GM19372 (cell line): Measurements from ENCODE around the gene TCF20.

Source experiments
- ATAC-seq: cut with Tn5 transposase; IDR thresholded peaks from one replicate; pipeline ENCODE4 v1.9.1; 2021; ENCODE audit warnings: mild to moderate bottlenecking, low read depth, moderate library complexity; ENCODE audit not compliant: unreplicated experiment

TCF20 gene

DNA sequence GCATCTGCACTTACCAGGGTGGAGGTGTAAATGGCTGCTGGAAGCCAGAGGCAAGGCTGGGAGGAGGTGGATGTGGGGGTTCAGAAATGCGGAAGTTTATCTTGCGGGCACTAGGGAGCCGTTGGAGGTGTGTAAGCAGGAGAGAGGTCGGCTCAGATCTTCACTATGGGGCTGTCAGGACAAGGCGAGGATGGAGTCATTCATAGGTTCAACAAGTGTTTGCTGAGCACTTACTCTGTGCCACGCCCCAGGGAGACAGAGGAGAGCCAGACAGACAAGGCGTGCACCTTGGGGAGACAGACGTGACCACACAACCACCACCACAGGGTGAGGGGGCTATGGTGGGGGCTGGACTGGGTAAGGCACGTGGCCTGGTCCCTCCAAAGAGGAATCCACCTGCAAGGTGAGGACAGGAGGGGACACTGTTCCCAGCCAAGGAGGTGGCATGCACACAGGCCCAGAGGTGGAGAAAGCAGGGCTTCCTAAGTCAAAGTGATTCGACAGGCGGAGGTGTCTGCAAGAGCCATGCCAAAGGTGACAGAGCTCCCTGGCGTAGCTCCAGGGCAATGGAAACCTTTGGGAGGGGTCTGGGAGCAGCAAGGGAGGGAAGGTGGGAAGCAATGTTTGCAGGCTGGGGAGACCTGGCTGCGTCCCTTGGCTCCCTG, 30.8 kb upstream of the TCF20 start:
- no peak for ATAC-seq

- ATAC-seq, result no peak
Measured at GRCh38 chr22:42300259-42301076, 30.0 kb upstream of the TCF20 start.

DNA sequence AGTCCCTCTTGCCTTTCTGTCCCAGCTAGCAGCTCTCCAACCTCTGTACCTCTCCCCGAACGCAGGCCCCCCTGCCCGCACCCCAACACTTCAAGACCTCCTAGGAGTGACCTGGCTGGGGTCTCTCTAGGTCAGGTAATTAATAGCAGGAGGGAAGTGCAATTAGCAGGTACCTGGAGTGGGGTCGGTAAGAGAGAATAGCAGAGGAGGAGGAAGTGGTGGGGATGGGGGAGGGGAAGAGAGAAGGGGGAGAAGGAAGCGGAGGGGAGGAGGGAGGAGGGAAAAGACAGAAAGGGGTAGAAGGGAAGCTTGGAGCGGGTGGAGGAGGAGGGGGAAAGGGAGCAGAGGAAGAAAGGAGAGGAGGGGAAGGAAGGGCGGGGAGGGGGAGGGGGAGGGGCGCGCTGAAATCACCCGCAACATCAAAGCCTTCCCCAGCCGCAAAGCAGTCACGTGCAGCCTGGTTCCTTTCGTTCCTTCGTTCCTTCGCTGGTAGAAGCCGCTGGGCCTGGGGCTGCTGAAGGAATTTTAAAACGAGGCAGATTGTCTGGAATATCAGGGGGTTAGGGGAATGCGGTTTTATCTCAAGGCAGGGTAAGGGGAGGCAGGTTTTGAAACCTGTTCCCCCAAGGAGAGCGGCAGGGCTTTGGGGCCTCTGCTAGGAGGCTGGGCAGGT, 29.3 kb upstream of the TCF20 start:
- ATAC-seq, result no peak

DNA sequence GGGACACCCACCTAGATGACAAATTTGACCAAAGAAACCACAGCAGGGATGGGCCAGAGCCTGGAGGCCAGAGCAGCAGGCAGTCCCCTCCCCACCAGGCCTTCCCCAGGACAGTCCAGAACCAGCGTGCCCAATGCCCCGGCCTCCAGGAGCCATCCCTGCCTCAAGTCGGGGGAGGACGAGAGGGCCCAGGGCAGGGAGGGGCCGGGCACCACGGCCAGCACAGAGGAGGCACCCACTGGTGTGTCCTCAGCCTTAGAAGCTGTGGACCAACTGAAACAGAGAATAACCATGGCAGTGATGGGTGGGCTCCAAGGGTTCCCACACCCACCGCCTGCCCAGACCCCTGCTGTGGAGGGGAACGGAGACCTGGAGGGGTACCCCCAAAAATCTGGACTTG, 28.3 kb upstream of the TCF20 start:
- ATAC-seq, result no peak

DNA sequence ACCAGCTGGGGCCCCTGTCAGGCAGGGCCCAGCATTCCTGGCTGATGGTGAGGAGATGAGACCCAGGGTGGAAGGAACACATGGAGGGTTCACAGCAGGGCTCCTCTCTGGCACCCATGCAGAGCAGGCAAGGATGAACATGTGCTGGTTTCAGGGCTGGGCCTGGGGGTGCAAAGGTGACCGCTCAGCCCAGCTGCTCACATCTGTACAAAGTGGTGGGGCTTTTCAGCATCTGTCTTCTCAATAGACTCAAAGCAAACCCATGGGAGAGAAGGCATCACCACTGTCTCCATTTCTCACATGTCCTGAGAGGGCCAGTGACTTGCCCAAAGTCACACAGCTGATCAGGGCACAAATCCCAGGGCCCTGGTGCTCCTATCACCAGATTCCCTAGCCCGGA, 27.3 kb upstream of the TCF20 start:
- no peak for ATAC-seq

DNA sequence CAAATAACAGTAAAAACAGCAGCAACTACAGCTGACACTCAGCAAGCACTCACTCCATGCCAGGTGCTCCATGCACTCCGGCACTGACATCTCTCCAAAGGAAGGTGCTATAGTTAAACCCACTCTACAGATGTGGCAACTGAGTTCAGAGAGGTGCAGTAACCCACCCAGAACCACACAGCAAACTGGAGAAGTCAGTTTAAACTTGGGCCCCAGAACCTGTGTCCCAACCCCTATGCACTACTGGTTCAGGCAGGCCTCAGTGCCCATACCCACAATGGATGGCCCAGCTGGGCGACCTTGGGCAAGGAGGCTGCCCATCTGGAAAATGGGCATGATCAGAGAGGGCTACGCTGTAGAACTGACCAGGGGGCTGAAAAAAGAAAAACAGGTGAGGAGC, 26.4 kb upstream of the TCF20 start:
- no peak for ATAC-seq

DNA sequence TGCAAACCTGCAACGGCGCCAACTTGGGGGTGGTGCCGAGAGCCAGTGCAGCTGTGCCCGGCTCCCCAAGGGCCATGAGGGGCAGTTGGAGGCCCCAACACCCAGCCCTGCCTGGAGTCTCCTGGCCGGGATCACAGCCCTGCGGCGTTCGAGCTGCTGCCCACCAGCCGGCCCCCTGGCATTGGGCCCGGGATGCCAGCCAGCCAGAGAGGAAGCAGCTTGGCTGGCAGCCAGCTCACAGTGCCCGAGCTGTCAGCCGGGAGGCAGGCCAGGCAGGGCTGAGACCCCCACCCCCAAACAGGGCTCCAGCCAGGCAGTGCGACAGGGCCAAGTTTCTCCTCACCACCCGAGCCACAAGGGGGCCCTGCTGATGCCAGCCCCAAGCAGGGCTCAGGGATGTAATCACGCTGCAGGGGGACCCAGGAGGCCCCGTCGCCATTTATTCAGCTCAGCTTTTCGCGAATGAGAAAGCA, 26.0 kb upstream of the TCF20 start:
- ATAC-seq, result no peak

- ATAC-seq, result no peak
Measured at GRCh38 chr22:42294034-42294985, 23.9 kb upstream of the TCF20 start.

- ATAC-seq, result no peak
Measured at GRCh38 chr22:42292732-42293520, 22.5 kb upstream of the TCF20 start.

- ATAC-seq, result no peak
Measured at GRCh38 chr22:42291287-42291686, 20.8 kb upstream of the TCF20 start.

GRCh38 chr22:42289671-42290541, 19.5 kb upstream of the TCF20 start:
- no peak for ATAC-seq

GRCh38 chr22:42288791-42289190, 18.3 kb upstream of the TCF20 start:
- no peak for ATAC-seq

DNA sequence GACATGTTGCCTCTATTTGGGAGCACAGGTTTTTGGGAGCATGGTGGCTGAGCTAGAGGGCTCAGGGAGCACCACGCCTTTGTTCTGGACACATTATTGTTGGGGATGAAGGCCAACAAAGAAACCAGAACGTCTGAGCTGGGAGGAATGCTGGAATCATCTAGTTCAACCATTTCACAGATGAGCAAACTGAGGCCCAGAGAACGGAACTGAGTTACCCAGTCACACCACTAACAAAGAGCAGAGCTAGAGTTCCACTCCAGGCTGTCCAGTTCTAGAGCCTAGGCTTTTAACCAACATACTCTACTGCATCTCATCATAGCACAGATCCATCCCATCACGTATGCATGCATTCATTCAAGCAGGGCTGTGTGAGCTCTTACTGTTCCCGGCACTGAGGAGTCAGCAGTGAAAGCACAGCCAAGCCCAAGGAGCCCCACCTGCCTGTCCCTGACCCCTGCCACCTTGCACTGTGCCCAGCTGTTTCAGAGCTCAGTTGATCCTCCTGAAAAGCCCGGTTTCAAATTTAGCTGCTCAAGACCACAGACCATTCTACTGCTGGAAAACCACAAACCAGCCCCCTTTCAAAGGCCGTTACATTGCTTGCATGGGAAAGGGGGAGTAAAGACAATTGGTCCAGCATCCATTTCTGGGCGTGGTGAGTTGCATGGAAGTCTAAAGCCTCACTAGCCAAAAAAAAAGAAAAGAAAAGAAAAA, 16.9 kb upstream of the TCF20 start:
- no peak for ATAC-seq

GRCh38 chr22:42286205-42286604, 15.8 kb upstream of the TCF20 start:
- ATAC-seq, result no peak

GRCh38 chr22:42285604-42286003, 15.2 kb upstream of the TCF20 start:
- no peak for ATAC-seq

DNA sequence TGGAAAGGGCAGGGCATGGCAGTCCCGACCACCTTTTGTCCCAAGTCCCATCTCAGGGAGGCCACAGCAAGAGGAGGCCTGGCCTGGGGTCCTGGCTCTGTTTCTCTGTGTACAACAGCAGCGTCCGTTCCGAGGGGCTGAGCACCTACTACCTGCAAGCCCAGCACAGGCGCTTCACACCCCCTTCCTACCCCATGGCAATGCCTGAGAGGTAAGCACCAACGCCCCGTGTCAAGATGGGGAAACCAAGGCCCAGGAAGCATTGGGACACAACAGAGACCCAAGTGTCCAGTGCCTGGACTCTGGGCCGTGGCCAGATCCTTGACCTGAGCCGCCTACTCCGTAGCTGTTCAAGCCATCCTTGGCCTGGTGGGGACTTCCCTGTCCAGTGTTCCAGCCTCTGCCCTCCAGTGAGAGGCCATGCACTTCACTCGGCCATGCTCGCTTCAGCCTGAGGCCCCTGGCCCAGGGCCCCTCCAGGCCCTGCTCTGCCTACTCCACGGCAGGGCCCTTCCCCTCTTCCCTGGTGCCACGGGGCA, 14.3 kb upstream of the TCF20 start:
- no peak for ATAC-seq

DNA sequence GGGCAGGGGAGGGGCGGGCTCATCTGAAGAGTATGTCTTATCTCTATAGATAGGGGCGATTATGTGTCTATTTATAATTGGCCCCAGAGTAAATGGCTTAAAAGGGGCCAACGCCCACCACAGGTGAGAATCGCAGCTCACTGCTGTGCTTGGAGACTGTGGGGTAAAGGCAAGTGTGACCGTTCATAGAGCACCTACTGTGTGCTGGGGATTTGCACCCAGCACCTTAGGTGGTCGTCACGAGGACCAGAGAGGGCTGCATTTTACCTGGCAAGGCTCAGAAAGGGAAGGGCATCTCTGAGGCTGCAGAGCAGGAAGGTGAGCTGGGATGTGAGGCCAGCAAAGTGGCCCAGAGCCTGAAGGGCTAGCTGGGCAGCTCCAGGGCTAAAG, 13.7 kb upstream of the TCF20 start:
- no peak for ATAC-seq
